NAMALWA (cell line): ENCODE results near the gene PMM1.
"Not testable (repeated sequence)": the region's sequence is repeated elsewhere in the genome, so short reads cannot be mapped to it uniquely, and the experiment has no call there.

Experiments
- DNase-seq: peaks from one replicate; pipeline ENCODE4 v3.0.0-alpha.2; 2015; ENCODE audit warnings: low spot score

Gene PMM1

DNA sequence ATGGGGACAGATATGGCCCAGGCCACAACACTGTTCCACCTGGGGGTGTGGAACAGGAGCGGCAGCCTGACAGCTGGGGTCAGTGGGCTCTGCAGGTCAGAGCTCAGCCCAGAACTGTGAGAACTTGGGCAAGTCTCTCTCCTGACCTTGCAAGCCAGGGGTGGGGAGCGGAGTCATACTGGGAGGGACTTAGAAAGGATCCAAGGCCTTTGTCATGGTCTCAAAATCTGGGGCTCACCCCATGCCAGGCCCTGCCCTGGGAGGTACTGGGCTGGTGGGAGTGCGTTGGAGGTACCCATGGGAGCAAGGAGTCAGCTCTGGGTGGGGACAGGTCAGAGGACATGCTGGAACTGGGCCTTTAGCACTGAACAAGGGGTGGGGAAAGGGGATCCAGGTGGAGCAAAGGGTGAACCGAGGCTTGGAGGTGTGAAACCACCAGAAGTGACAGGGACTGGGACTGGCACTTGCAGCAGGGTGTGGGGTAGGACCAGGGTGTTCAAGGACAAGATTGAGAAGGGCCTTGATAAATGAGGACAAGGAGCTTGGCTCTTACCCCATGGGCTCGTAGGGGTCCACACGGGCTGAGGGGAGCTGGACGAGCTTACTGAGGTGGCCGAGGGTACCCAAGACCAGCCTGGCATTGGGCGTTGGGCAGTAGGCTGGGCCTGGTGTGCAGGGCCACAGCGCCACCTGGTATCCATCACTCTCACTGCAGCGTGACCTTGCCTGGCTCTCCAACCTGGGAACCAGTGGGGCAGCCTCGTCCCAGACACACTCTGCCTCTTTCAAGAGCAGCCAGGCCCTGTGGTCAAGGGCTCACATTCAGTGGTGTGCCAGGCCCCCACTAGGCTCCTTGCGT, 7.4 kb upstream of the PMM1 start:
- DNase-seq, result peak; percentile 53

DNA sequence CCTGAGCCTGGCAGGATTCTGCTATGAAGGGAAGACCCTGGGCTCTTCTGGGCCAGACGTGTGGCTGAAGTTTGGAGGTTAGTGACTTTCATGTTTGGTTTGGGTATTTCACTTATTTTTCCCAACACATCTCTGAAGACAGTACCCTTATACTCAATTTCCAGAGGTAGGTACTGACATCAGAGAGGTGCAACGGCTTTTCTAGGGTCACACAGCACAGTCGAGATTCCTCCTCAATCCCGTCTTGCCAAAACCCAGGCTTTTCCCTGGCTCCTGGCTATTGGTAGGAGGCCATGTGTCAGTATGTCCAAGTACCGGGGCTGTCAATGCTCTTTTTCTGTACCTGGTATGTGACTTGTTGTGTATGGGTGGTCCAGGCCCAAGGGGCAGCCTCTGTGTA, 6.1 kb upstream of the PMM1 start:
- DNase-seq, result no peak

DNA sequence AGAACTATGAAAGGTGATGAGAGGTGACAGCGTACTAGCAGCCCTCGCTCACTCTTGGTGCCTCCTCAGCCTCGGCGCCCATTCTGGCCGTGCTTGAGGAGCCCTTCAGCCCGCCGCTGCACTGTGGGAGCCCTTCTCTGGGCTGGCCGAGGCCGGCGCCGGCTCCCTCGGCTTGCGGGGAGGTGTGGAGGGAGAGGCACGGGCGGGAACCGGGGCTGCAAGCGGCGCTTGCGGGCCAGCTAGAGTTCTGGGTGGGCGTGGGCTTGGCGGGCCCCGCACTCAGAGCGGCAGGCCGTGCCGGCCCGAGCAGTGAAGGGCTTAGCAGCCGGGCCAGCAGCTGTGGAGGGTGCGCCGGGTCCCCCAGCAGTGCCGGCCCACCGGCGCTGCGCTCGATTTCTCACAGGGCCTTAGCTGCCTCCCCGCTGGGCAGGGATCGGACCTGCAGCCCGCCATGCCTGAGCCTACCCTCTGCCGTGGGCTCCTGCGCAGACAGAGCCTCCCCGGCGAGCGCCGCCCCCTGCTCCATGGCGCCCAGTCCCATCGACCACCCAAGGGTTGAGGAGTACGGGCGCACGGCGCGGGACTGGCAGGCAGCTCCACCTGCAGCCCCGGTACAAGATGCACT, 3.8 kb upstream of the PMM1 start:
- not testable (repeated sequence) for DNase-seq

DNA sequence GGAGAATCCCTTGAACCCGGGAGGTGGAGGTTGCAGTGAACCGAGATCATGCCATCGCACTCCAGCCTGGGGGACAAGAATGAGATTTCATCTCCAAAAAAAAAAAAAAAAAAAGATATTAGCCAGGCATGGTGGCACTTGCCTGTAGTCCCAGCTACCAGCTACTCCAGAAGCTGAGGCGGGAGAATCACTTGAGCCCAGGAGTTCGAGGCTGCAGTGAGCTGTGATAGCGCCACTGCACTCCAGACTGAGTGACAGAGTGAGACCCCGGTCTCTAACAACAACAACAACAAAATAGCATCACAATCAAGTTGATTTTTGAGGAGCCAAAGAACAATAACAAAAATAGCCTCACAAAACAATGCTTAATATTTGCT, 2.3 kb downstream of the PMM1 start:
- DNase-seq, result no peak

DNA sequence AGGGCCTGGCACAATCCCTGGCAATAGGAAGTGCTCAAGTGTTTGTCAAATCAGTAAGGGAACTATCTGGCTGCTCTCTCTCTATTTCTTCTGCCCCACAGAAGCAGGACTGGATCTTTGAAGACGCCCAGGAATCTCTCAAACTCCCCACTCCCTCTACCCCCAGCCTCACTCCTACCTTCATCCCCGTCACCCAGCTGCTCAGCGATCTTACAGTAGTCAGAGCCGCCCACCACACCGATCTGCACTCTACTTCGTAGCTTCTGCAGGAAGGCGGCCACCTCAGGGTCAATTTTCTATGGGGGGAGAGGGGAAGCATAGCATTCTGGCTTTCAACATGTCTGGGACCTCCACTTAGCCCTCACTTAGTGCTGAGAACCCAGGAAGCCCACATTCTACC, 3.7 kb downstream of the PMM1 start:
- no peak for DNase-seq

DNA sequence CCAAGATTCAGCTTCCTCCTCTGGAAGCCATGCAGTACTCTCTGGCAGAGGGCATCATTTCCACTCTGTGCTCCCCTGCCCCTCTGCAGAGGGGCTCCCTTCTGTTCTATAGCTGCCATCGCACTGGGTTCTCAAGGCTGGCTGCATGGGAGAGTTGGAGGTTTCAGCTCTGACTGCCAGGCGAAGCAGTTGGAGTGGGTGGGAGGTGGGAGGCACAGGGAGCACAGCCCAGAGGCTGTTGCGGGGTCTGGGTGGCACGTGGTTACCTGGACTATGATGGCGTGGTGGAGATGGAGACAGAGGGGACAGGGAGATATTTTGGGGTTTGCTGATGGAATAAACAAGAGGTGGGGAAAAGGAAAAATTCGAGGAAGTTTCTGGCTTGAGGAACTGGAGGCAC, 4.8 kb downstream of the PMM1 start:
- no peak for DNase-seq

DNA sequence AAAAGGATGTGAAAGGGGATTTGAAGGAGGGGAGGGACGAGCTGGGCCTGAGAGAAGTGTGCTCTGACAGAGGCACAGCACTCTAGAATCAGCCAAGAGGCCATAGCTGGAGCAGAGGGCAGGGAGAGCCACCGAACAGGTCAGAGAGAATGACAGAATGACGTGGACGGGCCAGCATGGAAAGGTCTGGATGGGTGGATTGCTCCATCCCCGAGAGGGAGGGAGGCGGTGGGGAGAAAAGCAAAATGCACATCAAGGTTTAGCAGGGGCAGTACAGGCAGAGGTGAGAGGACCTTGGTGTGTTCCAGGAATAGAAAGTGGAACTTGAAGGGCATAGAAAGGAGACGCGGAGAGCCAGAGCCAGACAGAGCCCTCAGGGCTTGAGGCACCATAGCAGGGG, 6.9 kb downstream of the PMM1 start:
- no peak for DNase-seq

DNA sequence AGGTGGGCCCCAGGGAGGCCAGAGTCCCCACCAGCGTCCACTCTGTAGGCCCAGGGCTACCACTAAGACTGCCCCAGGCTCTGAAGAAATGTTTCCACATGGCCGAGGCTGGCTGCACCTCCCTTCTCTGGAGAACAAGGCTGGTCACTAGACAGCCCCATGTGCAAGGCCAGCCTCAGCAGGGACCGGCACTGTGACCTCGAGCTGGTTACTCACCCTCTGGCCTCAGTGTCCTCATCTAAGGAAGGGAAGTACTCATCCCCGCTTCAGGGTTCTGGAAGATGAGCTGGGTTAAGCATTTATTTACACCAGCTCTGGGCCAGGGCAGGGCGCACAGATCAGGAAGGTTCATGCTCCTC, 9.7 kb downstream of the PMM1 start:
- DNase-seq, result no peak

DNA sequence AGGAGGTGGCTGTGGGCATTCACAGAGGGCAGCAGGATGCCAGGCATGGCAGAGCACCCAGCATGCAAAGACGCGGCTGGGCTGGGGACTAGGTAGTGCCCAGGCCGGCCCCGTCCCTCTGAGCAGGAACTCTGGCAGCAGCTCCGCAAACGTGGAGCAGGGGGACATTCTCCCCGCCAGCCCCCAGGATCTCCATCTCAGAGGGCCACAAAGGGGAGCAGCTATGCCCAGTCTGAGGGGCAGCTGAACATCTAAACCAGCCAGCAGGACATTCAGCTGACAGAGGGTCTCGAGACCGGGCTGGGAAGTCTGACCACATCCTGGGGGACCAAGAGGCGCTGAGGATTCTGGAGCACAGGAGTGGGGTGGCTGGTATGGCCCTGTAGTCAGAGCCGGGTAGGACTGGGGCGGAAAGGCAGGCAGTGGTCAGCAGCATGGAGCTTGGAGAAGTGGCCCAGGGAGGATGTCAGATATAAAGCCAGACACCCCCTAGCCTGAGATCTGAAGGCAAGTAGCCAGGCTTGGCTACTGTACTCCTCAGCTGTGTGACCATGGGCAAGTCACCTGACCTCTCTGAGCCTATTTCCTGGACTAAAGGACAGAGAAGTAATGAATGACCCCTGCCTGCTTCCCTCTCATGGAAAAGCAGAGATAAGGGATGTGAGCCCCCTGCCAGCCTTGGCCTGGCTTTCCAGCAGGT, 10.2 kb downstream of the PMM1 start:
- no peak for DNase-seq

DNA sequence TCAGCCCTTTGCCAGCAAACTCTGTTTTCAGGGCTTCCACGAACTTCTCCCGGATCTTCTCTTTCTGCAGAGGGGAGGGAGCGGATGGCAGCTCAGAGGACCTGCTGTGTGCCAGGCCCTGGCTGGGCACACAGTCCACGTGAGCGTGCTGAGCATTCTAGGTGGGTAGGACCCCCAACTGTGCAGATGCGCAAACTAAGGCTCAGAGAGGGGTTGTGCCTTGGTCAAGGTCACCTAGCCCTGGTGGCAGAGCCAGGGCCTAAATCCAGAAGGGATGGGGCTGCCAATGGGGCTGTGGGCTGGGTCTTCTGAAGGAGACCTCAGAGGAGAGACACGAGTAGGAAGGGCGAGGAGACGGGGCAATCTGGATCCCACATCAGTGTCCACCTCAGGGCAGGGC, 10.8 kb downstream of the PMM1 start:
- DNase-seq, result no peak

DNA sequence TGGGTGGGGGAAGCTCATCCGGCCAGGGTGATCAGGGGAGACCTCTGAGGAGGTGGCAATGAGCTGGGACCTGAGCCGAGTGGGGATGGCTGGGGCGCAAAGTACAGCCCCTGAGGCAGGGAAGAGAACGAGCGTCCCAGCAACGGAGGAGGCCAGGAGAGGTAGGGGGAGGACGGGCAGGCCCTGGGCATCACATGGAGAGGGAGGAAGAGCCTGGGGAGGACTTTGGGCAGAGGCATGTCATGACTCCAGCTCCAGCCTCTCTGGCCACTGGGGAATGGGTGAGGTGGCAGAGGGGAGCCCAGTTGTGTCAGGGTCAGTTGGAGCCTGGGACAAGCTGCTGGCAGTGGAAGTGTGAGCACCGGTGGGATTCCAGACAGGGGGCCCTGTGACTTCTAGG, 11.5 kb downstream of the PMM1 start:
- no peak for DNase-seq

DNA sequence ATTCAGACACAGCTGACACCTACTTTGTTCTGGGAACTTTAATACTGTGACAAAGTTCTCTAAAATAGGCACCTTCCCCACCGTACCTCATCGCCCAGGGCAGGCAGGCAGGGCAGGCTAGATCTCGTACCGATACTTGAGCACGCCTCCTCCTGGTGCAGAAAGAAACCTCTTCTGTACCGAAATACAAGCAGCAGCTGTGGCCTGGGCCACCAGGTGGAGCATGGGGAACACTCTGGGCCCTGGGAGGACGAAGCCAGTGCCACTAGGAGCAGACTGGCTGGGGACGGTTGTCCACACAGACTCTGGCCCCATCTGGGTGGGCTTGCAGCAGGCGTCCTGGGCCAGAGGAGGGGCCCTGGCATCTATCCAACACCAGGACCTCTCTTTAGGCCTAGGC, 12.8 kb downstream of the PMM1 start:
- DNase-seq, result peak; percentile 87

DNA sequence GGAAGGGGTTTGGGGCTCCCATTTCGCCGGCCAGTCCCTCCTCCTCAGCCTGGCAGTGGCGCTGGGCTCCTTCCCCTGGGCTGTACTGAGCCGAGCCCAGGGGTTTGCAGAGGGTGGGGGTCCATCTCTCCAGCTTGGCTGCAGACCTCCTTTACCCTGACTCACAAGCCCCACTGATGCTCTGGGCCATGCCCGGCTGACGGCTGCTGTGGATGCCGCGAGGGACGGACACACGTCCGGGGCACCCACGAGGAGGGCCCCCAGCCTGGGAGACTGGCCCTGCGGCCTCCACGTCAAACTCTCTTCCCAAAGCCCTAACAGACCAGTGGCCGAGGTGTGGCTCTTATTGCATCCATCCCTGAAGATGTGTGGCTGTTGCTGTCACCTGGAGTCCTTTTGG, 14.1 kb downstream of the PMM1 start:
- DNase-seq, result no peak

DNA sequence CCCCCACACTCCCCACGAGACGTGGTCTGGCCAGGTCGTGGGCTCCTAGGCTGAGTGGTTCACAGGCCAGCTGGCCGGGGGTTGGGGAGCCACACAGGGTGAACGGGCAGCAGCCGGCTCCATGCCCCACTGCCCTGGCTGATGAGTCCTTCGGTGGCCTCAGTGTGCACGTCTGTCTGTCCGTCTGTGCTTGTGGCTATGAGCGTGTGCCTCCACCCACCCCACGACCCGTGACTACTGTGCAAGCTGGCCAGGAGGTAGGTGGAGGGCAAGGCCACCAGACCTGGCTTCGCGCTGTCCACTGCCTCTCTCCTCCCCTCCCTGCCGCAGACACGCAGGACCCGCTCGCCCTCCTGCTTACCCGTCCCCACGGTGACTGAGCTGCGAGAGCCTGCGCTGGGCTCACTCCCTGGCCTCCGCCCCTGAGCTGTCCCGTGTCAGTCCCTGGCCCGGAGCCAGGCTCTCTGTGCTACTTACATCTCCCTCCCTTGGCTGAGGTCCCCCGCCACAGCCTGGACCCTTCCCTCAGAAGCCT, 14.7 kb downstream of the PMM1 start:
- no peak for DNase-seq

DNA sequence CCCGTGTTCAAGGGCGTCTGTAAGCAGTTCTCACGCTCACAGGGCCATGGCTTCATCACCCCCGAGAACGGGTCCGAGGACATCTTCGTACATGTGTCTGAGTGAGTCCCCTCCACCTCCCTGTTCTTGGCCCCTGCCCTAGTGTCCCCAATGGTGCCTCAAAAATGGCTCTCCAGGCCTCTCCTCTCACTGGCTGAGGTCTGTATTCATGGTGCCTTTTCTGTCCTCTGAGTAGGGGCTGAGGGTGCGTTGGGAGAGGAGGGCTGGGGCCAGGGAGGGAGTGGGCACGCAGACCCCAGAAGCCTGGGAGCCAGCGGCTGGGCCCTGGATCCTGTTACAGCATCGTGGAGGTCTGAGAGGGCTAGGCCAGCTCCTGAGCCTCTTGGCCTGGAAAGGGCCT, 16.0 kb downstream of the PMM1 start:
- no peak for DNase-seq

DNA sequence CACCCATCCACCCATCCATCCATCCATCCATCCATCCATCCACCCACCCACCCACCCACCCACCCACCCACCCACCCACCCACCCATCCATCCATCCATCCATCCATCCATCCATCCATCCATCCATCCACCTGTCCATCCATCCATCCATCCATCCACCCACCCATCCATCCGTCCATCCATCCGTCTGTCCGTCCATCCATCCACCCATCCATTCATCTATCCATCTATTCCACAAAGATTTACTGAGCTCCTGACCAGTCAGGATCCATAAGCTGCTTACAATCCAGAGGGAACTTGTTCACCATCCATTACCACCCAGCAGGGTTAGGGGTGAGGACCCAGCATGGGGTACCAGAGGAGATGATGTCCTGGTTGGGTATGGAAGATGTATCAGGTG, 17.3 kb downstream of the PMM1 start:
- not testable (repeated sequence) for DNase-seq

DNA sequence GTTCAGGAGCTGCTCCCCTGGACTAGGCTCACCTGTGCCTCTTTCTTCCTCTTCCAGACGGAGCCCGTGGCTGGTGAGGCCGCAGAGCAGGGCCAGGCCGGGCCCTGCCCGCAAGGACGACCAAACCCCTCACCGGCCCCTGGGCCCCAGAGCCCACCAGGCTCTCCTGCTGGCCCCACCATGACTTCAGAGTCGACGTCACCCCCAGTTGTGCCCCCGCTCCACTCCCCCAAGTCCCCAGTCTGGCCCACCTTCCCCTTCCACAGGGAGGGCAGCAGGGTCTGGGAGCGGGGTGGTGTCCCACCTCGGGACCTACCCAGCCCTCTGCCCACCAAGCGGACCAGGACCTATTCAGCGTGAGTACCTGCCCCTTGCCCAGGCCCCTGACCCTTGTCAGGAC, 17.9 kb downstream of the PMM1 start:
- no peak for DNase-seq

DNA sequence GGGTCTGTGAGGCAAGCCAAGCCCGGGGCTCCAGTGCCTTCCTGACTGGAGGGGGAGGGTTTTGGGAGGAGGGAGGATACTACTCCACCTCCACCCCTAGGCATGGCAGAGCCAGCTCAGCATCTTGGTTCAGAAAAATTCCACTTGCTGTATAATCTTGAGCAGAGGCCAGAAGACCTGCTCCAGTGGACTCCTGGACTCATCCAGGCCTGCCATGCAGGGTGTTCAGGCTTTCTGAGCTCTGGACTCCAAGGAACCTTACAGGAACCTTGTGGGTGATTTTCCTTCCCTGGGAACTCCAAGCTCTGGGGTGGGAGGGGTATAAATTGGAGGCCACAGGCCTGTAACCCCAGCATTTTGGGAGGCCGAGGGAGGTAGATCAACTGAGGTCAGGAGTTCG, 19.4 kb downstream of the PMM1 start:
- DNase-seq, result no peak

DNA sequence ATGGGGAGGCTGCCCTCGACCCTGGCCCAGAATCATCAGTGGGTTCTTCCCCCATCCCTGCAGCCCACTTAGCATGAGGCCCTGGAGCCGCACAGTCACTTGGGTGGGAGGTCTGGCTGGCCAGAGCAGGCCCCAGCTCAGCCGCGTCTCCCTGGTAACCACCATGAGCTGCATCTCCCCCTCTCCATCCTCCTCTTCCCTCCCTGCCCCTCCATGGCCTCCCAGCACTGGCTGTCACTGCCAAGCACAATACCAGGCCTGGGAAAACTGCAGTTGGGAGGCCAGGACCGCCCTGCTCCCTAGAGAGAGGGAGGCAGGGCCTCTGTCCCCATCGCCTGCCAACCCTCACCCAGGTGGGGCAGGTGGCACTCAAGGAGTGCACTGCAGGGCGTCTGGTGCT, 20.8 kb downstream of the PMM1 start:
- no peak for DNase-seq

DNA sequence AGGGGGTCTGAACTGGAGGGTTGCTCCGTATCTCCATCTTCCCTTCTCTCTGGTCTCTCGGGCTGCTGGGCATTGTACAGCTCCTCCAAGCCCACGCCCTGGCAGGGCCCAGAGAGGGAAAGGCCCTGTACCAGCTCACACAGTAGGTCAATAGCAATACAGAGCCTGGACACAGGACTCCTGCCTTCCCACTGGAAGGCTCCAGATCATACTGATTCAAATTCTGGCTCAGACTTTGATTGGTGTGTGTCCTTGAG, 22.2 kb downstream of the PMM1 start:
- no peak for DNase-seq

DNA sequence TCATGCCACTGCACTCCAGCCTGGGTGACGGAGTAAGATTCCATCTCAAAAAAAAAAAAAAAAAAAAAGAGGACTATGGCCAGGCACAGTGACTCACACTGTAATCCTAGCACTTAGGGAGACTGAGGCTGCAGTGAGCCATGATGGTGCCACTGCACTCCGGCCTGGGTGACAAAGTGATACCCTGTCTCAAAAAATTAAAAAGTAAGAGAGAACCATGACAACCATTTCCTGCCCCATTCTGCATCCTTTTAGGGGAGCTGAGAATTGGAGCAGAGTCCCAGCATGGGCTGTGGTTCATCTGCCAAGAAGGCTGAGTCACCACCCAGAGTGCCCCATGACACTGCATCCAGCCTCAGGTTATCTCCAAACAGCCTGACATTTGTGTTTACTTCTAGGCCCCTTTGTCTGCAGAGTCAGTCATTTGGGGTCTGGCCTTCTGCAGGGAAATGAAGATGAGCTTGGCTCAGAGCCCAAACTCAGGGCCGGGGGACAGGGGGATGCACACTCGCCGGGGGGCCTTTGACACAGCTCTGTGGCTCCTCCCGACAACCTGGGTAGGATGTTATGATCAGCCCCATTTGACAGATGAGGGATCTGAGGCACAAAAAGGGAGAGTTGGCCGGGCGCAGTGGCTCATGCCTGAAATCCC, 24.1 kb downstream of the PMM1 start:
- DNase-seq, result no peak

DNA sequence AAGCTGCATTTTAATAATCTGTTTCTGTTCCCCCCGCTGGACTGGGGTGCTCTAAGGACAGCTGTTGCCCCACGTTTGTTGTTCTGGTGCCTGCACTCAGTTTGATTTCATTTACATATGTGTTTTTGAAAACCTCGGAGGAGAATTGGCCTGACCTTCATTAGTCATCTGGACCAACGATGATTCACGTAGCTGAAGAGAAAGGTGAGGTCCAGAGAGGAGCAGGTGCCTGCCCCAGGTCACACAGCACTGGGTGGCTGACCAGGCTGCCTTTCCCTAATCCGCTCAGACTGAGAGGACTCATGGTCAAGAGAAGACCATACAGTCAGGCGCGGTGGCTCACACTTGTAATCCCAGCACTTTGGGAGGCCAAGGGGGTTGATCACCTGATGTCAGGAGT, 25.1 kb downstream of the PMM1 start:
- no peak for DNase-seq
